ENCODE measurements around the gene ARID4B.

The ARID4B gene

DNA sequence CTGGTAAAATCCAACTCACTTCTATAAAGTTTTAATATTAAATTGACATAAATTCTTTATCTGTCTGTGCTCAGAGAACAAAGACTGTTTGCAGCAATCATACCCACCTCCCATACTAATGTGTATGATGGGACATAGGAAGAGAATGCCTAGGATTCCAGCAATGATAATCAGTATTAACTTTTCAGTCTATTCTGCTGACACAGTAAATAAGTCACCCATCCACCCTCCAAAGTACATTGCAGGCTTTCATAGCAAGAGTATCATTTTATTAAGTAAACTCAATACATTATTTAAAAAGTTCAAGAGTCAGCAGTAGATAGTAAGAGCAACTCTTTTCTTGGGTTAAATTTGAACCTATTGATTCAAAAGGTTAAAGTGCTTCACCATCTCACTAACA, 175.7 kb downstream of the ARID4B start:
- peaks cover 39% of the 10 kb centered on the region for H3K79me2 ChIP-seq (ENCODE audit: insufficient read depth, low read length)
- H3K4me1 ChIP-seq (ENCODE audit: insufficient read depth, low read length) = peaks cover 8% of the 10 kb centered on the region; the same call in 1 of the 2 replicates
- peaks cover 85% of the 10 kb centered on the region for H3K36me3 ChIP-seq (ENCODE audit: insufficient read depth, low read length)
- ATAC-seq (ENCODE audit: insufficient read depth, low read depth) (no peak), DNase-seq (no peak)
- H4K20me1 ChIP-seq (ENCODE audit: insufficient read depth, low read length) = peaks cover 3% of the 10 kb centered on the region; the same call in 1 of the 2 replicates
- no peak overlapping the region for H3K27ac ChIP-seq (ENCODE audit: low read length)
- no peak overlapping the region for H3K9ac ChIP-seq (ENCODE audit: low read depth, low read length)
- H3K9me3 ChIP-seq (ENCODE audit: insufficient read depth, low read length, severe bottlenecking) = no peaks in the 10 kb centered on the region
- H3K27me3 ChIP-seq (ENCODE audit: insufficient read depth, low read length, poor library complexity) = no peaks in the 10 kb centered on the region
- H3K4me3 ChIP-seq (ENCODE audit: low read depth in 1 of 2, low read length in 2 of 2) = no peak overlapping the region
- H2AFZ ChIP-seq (ENCODE audit: low read depth, low read length) = no peak overlapping the region
- TF ChIP-seq, protein P1, sequence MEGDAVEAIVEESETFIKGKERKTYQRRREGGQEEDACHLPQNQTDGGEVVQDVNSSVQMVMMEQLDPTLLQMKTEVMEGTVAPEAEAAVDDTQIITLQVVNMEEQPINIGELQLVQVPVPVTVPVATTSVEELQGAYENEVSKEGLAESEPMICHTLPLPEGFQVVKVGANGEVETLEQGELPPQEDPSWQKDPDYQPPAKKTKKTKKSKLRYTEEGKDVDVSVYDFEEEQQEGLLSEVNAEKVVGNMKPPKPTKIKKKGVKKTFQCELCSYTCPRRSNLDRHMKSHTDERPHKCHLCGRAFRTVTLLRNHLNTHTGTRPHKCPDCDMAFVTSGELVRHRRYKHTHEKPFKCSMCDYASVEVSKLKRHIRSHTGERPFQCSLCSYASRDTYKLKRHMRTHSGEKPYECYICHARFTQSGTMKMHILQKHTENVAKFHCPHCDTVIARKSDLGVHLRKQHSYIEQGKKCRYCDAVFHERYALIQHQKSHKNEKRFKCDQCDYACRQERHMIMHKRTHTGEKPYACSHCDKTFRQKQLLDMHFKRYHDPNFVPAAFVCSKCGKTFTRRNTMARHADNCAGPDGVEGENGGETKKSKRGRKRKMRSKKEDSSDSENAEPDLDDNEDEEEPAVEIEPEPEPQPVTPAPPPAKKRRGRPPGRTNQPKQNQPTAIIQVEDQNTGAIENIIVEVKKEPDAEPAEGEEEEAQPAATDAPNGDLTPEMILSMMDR (IDR thresholded peaks at IDR 0.05; ENCODE audit: borderline replicate concordance, extremely low read depth, low read length, poor library complexity, severe bottlenecking) = no peak
- H3K4me2 ChIP-seq (ENCODE audit: insufficient read depth, low read length) = no peak overlapping the region

DNA sequence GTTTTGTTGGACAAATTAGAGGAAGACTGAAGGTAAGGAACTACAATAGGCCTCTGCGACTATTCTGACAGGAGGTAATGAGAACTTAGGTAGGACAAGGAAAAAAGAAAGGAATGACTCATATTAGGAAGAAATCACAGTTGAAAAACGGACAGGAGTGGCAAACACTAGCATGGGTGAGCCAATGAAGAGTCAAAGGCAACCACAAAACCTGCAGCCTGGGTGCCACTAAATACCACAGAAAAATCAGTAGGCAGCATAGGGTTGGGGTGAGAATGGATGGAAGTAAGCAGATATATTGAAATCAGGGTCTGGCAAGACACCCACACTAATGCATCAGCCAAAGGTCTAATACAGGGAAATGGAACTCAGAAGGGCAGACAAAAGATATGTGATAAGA, 176.9 kb downstream of the ARID4B start:
- no peak overlapping the region; the same call in 1 of the 2 replicates for H3K27ac ChIP-seq (ENCODE audit: low read length)
- H3K9ac ChIP-seq (ENCODE audit: low read depth, low read length) = no peak overlapping the region
- no peaks in the 10 kb centered on the region for H3K4me1 ChIP-seq (ENCODE audit: insufficient read depth, low read length)
- TF ChIP-seq, protein P1 (IDR thresholded peaks at IDR 0.05; ENCODE audit: borderline replicate concordance, extremely low read depth, low read length, poor library complexity, severe bottlenecking) = no peak
- no peak for TF ChIP-seq EZH2 (IDR thresholded peaks at IDR 0.05; ENCODE audit: borderline replicate concordance, low read depth, low read length, severe bottlenecking)
- no peaks in the 10 kb centered on the region for H3K27me3 ChIP-seq (ENCODE audit: insufficient read depth, low read length, poor library complexity)
- peaks cover 4% of the 10 kb centered on the region; the same call in 1 of the 2 replicates for H4K20me1 ChIP-seq (ENCODE audit: insufficient read depth, low read length)
- no peak overlapping the region for H3K4me3 ChIP-seq (ENCODE audit: low read depth in 1 of 2, low read length in 2 of 2)
- no peak for DNase-seq
- peaks cover 85% of the 10 kb centered on the region for H3K36me3 ChIP-seq (ENCODE audit: insufficient read depth, low read length)
- no peak for ATAC-seq (ENCODE audit: insufficient read depth, low read depth)
- H3K4me2 ChIP-seq (ENCODE audit: insufficient read depth, low read length) = no peak overlapping the region
- peaks cover 35% of the 10 kb centered on the region for H3K79me2 ChIP-seq (ENCODE audit: insufficient read depth, low read length)
- no peaks in the 10 kb centered on the region for H3K9me3 ChIP-seq (ENCODE audit: insufficient read depth, low read length, severe bottlenecking)
- H2AFZ ChIP-seq (ENCODE audit: low read depth, low read length) = no peak overlapping the region

- no peak overlapping the region for H3K4me2 ChIP-seq (ENCODE audit: insufficient read depth, low read length)
- peaks cover 4% of the 10 kb centered on the region; the same call in 1 of the 2 replicates for H4K20me1 ChIP-seq (ENCODE audit: insufficient read depth, low read length)
- no peaks in the 10 kb centered on the region for H3K4me1 ChIP-seq (ENCODE audit: insufficient read depth, low read length)
- peaks cover 41% of the 10 kb centered on the region for H3K79me2 ChIP-seq (ENCODE audit: insufficient read depth, low read length)
- H3K4me3 ChIP-seq (ENCODE audit: low read depth in 1 of 2, low read length in 2 of 2) = no peak overlapping the region
- no peaks in the 10 kb centered on the region for H3K9me3 ChIP-seq (ENCODE audit: insufficient read depth, low read length, severe bottlenecking)
- DNase-seq = no peak
- H3K27ac ChIP-seq (ENCODE audit: low read length) = no peak overlapping the region
- no peak for ATAC-seq (ENCODE audit: insufficient read depth, low read depth)
- no peak overlapping the region for H3K9ac ChIP-seq (ENCODE audit: low read depth, low read length)
- H3K27me3 ChIP-seq (ENCODE audit: insufficient read depth, low read length, poor library complexity) = no peaks in the 10 kb centered on the region
- no peak overlapping the region for H2AFZ ChIP-seq (ENCODE audit: low read depth, low read length)
- H3K36me3 ChIP-seq (ENCODE audit: insufficient read depth, low read length) = peaks cover 92% of the 10 kb centered on the region
- TF ChIP-seq EZH2 (IDR thresholded peaks at IDR 0.05; ENCODE audit: borderline replicate concordance, low read depth, low read length, severe bottlenecking) = no peak
- TF ChIP-seq, protein P1 (IDR thresholded peaks at IDR 0.05; ENCODE audit: borderline replicate concordance, extremely low read depth, low read length, poor library complexity, severe bottlenecking) = no peak
Measured at GRCh38 chr1:235149824-235150223, 178.2 kb downstream of the ARID4B start.

GRCh38 chr1:235147269-235147668, 180.7 kb downstream of the ARID4B start:
- Histone ChIP-seq H3K36me3 (ENCODE audit: insufficient read depth, low read length) (peaks cover 94% of the 10 kb centered on the region), H2AFZ (ENCODE audit: low read depth, low read length) (no peak overlapping the region), H3K4me2 (ENCODE audit: insufficient read depth, low read length) (no peak overlapping the region), H3K9ac (ENCODE audit: low read depth, low read length) (no peak overlapping the region), H3K27me3 (ENCODE audit: insufficient read depth, low read length, poor library complexity) (no peaks in the 10 kb centered on the region), H3K79me2 (ENCODE audit: insufficient read depth, low read length) (peaks cover 45% of the 10 kb centered on the region; the same call in 1 of the 2 replicates), H3K4me1 (ENCODE audit: insufficient read depth, low read length) (no peaks in the 10 kb centered on the region), H4K20me1 (ENCODE audit: insufficient read depth, low read length) (peaks cover 8% of the 10 kb centered on the region; the same call in 1 of the 2 replicates), H3K9me3 (ENCODE audit: insufficient read depth, low read length, severe bottlenecking) (no peaks in the 10 kb centered on the region), H3K27ac (ENCODE audit: low read length) (no peak overlapping the region), H3K4me3 (ENCODE audit: low read depth in 1 of 2, low read length in 2 of 2) (no peak overlapping the region)
- no peak for ATAC-seq (ENCODE audit: insufficient read depth, low read depth)
- TF ChIP-seq, protein P1 (IDR thresholded peaks at IDR 0.05; ENCODE audit: borderline replicate concordance, extremely low read depth, low read length, poor library complexity, severe bottlenecking) = no peak
- TF ChIP-seq EZH2 (IDR thresholded peaks at IDR 0.05; ENCODE audit: borderline replicate concordance, low read depth, low read length, severe bottlenecking) = no peak
- DNase-seq = no peak

All from DND-41 (cell line).